ENCODE measurements around the gene PRKRA. TPM values are rescaled to one million over a fixed set of nuclear protein-coding genes. Genes with fewer than 3 reads are reported as not detected.
"Not testable (repeated sequence)": the region's sequence is repeated elsewhere in the genome, so short reads cannot be mapped to it uniquely, and the experiment has no call there.

Gene PRKRA
- total RNA-seq, result 124 and 145 TPM in 2 replicates
- 60.7 TPM for polyA plus RNA-seq (2012)

DNA sequence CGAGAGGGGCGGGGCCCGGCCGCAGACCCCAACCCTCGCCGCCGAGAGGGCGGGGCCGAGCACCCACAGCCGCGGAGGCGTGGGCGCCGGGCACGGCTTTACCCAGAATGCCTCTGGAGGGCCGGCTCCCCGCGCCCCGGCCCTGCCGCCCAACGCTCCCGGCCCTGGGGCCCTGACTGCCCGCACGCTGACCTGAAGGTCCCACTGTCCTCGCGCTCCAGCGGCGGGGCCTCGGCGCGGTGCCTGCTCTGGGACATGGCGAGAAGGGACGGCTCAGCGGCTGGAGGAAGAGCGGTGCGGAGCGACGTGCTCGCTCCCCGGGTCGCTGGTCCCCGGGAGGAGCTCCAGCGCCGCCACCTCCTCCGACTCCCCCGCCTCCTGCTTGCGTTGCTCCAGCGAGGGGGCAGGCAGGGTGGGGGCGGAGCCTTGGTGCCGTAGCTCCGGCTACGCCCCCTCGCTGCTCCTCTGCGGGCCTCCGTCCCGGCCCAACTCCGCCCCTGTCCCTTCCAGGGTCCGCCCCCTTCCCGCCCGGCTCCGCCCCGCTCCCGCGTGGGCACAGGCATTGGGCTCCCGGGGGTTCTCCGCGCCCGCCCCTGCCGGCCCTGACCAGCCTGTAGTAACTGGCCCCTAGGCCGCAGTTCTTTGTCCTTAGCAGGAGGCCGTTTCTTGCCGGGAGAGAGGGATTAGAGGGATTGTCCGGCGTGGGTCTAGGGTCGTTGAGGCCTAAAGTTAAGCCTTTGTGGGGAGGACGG lies at the start of gene PRKRA, which contains the start of gene PJVK:
Gene PRKRA, minus strand, starts transcription at position 402 of the 752 bp plus-strand sequence. Its CDS starts 145 bp downstream, at position 257.
Gene PJVK, plus strand, starts transcription at position 605 of the 752 bp plus-strand sequence. CDS start 2,032 bp downstream, outside the sequence.
- peak; percentile 97 for DNase-seq (ENCODE audit: low read depth)

DNA sequence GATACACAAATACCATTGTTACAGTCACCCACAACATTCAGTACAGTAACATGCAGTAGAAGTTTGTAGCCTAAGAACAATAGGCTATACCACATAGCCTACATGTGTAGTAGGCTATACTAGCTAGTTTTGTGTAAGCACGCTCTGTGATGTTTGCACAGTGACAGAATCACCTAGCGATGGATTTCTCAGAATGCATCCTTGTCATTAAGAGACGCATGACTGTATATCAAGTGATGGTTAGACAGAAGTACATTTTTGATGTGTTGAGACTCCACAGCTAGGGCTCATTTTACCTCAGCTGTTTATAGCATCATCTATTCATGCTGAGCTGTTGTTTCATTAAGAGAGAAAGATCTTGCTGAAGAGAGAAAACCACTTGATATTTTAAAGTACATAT lies 48.7 kb upstream of the PRKRA start:
- no peak for DNase-seq (ENCODE audit: low read depth)

DNA sequence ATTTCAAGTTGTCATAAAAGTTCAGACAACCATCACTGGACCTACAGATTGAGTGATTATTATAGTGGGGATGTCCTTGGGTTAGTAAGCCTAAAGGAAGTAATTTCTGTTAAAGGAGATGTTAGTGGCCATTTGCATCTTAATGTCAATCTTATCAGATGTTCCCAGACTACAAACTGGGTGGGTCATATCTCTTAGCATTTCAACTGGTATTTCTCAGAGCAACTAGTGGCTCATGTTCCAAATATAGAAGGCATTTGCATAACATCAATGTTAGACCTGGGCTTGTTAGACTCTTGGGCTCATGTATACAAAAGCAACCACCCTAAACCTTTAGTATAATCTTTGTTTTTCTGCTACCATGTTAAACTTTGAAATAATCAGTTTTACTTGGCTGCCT lies 47.2 kb upstream of the PRKRA start:
- peak; percentile 49 for DNase-seq (ENCODE audit: low read depth)

DNA sequence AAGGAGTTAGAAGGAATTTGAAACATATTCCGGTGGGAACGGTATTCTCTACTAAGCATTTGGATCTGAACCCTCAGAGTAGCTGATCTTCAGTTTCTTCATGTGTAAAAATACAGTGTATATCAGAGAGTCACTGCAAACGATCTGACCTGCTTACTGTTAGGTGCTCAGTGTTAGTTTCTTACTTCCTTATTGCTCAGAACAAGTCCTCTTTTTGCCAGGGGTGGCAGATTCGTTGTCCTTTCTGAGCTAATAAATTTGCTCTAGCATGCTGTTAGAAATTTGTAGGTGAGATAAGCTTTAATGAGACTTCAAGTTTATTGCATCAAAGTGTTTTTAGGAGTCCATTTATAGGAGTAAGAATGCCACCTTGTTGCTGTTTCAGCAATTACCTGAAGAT lies 45.1 kb upstream of the PRKRA start:
- no peak for DNase-seq (ENCODE audit: low read depth)

DNA sequence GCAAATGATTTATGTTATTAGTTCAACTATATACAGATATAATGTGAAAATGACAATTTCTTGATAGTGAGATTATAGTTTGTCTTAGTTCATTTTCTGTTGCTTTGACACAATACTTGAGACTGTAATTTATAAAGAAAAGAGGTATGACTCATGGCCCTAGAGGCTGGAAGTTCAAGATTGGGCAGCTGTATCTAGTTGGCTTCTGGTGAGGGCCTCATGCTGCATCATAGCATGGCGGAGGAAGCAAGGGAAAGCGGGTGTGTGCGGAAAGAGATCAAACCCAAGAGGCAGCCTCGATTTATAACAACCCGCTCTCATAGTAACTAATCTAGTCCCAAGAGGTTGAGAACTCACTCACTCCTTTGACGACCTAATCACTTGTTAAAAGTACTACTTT lies 40.6 kb upstream of the PRKRA start:
- no peak for DNase-seq (ENCODE audit: low read depth)

DNA sequence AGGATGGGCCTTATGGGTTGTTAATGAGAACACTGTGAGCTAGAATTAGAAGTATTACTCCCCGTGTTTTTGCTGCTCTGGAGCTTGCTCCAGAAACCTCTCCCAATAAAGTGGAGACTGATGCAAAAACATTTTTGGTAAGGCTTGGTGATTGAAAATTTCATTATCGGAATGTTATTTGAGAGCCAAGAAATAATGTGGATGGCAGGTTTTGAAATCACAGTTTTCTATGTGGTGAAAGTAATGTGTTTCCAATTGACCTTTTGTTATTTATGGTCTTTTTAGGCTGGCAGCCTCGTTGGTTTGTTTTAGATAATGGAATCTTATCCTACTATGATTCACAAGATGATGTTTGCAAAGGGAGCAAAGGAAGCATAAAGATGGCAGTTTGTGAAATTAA lies 34.4 kb upstream of the PRKRA start:
- DNase-seq (ENCODE audit: low read depth), result no peak

DNA sequence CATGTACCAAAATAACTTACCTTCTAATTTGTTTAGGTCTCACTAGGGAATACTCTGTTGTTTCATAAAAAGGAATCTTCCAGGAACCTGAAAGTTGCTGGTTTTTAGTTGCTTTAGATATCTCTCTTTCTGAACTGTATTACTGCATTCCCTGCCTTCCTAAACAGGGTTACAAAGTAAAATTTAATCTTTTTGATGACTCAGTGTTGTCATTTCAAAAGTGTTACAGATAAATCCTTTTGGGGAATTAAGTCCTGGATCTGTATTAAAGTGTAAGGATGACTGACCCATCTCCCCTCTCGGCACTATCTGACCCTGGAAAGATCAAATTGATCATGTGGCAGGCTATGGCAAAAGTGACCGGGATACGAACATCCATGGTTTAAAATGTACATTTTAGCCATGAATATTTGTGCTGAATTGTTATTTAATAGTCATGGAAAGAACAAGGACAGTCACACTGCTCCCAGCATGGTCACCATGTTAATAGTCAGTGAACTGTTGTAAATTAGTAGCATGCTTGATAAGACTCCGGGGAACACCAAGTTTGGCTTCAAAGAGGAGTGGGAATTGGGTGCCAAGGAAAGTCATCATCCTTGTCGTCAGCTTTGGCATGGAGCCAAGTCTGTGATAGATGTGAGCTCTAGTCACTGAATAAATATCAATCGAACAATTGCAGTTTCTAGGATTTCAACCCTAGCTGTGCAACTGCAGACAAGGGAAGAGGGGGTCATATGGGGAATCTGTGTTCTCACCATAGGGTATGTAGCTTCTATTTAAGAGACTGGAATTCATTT lies 33.5 kb upstream of the PRKRA start:
- peak; percentile 32 for DNase-seq (ENCODE audit: low read depth)

DNA sequence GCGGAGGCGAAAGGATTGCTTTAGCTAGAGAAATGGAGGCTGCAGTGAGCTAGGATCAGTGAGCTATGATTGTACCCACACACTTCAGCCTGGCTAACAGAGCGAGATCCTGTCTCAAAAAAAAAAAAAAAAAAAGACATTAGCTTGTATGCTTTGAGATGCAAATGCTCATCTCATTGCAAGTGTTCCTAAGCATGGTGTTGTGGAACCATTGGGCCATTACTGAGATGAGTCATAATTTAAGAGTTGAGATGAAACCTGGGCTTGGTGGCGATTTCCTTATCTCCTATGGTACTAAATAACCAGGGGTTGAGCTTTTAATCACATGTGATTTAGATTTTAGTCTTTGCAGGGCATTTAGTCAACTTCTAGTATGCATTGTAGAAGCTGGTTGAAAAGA lies 31.5 kb upstream of the PRKRA start:
- DNase-seq (ENCODE audit: low read depth), result no peak

DNA sequence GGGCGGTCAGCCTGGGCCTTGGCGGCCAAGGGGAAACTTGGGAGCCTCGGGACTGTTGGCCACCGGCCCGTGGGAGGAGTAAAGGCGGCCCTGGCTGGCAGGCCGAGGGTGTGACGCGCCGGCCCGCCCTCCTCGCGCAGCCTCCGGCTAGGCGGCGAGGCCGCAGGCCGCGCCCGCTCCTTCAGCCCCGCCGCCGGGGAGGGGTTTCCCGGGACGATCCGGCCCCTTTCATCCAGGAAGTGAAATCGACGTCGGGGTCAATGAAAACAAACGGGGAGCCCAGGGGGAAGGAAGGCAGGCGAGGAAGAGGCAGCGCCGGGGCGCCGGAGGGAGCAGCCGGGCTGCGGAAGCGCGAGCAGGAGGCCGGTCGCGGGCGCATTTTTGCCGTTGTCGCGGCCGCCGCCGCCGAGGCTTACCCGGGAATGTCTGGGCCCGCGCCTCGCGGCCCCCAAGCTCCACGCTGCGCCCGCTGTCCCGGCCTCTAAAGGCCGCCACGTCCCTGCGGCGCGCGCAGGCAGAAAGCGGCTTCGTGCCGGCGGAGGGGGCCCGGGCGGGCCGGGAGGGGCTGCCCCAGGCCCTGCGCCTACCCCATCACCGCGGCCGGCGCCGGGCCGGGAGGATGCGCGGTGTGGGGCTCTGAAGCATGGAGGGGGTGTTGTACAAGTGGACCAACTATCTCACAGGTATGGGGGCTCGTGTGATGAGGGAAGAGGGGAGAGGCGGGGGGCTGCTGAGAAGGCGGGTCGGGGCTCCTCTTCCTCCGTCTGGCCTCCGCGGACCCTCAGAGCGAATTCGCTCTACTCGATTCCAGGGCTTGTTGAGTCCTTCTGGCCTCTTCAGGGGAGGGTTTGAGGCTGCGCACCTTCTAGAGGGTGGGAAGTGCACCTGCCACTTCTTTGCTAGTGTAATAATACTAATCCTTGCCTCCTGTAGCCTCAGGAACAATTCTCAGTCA lies 29.5 kb upstream of the PRKRA start, which contains the start of gene PLEKHA3:
Gene PLEKHA3, plus strand, starts transcription at position 231 of the 955 bp plus-strand sequence. Its CDS starts 413 bp downstream, at position 644.
- DNase-seq (ENCODE audit: low read depth), result peak; percentile 98

DNA sequence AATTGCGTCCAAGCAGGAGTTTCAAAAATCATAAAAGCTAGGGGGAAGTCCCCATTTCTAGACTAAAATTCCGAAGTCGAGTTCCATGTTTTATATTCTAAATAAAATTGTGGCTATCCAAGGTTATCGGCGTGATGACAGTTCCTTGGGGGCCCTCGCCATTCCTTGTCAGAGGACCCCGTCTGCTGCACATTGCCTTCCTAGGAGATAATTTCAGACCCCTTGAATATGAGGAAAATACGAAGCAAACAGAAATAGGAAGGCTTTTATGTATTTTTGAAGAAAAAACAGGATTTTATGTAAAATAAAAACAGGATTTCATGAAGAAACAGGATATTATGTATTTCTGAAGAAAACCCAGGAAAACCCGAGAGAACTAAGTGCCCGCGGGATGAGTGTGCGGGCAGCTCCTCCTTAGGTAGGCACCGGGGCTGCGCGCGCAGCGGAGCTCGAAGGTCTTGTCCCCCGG lies 28.8 kb upstream of the PRKRA start:
- no peak for DNase-seq (ENCODE audit: low read depth)

DNA sequence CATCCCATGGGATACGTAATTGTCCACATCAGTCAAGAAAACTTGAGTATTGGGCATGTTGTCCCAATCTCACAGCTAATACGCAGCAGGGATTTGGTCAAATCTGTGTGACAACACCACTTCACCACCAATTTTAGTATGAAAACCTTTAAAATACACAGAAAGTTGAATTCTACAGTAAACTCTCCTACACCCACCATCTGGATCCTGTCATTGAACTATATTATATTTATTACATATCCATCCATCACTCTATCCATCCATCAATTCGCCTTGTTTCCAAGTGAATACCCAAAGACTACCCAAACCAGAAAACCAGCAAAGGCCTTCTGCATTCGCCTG lies 28.3 kb upstream of the PRKRA start:
- no peak for DNase-seq (ENCODE audit: low read depth)

DNA sequence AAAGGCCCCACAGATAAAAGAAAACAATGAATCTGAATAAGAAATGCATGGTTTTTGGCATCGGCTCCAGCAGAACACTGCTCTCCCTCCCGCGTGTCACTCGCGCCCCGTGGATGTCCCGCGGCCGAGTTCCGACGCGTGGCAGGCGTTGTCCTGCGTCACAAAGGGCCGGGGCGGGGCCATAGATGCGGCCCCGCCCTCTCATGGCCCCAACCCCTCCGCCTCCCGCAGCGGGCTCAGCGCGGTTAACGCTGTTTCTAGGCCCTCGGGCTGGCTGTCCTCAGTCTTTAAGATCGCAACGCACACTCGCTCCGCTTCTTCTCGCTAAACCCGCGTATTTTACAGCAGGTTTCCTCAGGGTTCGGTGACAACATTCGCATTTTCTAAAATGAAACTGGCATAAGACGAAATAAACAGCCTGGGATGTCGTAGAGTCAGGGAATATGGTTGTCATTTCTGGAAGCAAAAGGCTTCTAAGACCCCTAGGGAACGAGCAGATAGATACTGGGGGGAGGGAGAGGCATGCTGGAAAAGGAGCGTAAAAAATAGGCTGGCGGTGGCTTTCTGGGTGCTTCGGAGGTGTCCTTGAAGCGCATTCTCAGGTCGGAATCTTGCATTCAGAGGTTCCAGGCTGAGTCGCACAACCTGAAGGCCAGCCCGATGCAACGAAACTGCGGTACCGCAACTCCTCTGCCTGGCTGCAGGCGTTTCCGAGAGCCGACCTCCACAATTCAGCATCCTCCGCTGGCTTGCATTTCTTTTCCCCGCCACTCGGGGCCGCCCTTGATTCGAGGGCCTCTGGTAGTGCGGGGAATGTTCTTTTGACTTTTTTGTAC lies 27.7 kb upstream of the PRKRA start, which contains the start of gene FKBP7:
Gene FKBP7, minus strand, starts transcription at position 162 of the 836 bp plus-strand sequence. Its CDS starts 101 bp downstream, at position 61.
- DNase-seq (ENCODE audit: low read depth), result peak; percentile 85

DNA sequence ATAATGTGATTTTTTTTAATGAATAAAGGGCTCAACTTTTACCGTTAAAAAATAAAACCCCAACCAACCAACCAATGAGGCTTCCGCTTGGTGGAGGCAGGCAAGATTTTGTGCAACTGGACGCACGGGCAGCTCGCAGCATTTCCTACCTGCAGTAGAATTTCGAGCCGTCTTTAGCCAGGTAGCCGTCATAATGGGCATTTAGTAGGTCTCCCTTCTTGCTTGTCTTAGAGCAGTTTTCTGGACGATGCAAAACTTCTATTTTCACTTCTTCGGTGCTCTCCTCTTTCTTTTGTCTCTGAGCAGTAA lies 27.1 kb upstream of the PRKRA start:
- DNase-seq (ENCODE audit: low read depth), result no peak

DNA sequence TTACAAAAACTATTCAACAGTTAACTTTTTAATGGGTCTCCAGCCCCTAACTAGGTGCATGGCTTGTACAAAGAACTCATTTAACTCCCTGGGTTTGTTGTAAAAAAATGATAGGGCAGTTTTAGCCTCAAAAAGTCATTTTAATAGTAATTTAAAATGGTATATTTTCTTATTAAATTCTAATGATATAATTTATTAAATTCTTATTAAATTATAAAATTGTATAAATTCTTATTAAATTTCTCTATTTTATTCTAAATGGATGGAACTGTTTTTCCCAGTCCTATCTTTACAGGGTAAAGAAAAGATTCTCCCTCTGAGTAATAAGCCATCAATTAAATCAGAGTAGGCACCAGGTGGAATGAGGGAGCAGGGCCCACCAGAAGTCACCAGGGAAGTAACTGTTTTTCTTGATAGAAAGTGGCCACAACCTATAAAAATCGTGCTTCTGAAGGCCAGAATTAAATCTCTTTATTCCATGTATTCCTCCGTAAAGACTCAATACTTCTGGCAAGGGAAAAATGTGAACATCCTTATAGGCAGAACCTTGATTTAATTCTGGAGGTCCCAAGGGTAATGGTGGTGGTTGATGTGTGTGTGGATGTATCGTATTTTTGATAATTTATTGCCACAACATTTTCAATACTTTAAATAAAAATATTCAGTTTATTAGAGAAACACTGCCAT lies 26.6 kb upstream of the PRKRA start:
- DNase-seq (ENCODE audit: low read depth), result peak; percentile 27

DNA sequence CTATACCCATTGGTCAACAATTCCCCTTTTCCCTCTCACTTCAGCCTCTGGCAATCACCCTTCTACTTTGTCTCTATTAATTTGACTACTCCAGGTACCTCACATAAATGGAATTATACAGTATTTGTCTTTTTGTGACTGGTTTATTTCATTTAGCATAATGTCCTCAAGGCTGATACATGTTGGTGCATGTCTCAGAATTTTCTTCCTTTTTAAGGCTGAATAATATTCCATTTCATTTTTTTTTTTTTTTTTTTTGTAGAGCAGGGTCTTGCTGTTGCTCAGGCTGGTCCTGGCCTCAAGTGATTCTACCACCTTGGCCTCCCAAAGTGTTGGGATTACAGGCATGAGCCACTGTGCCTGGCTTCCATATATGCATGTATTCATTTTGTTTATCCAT lies 25.5 kb upstream of the PRKRA start:
- no peak for DNase-seq (ENCODE audit: low read depth)

DNA sequence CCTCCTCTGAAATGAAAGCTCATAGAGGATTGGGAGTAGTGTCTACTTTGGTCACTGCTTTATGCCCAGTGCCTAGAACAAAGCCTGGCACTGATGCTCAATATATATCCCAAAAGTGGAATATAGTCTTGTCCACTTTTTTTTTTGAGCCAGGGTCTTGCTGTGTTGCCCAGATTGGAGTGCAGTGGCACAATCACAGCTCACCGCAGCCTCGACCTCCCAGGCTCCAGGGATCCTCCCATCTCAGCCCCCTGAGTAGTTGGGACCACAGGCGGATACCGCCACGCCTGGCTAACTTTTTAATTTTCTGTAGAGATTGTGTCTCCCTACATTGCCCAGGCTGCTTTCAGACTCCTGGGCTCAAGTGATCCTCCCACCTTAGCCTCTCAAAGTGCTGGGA lies 23.6 kb upstream of the PRKRA start:
- DNase-seq (ENCODE audit: low read depth), result no peak

DNA sequence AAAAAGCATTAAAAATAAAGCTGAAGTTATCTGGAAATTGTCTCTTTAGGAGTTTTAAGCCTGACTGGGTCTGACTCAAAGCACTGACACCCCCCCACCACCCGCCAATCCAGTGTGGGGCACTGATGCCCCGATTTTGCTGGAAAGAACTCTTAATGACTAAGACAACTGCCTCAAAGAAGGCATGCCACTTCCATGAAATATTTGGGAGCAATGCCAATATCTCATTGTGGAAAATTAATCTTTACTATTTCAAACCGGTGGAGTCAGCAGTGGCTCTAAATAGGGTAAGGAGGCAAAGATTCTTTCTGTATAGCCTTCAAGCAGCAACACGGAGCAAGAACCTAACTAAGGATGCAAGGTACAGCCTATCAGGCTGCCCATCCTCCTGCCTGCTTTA lies 23.0 kb upstream of the PRKRA start:
- DNase-seq (ENCODE audit: low read depth), result peak; percentile 47

DNA sequence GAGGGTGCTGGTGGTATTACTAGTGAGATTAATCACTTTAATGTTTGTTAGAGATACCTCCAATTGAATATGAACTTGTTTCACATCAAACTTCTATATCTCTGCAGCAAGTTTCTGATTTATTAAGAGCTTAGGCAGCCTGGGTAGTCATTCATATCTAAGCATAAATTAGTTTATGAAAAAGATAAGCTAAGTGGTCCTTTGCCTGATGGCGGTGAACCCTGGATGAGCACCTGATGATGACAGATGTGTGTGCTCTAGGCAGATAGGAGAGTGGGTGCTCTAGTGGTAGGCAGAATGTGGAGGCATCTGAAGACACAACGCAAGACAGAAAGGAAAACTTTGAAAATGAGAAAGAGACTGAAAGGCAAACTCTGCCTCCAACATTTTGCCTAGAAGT lies 22.4 kb upstream of the PRKRA start:
- no peak for DNase-seq (ENCODE audit: low read depth)

DNA sequence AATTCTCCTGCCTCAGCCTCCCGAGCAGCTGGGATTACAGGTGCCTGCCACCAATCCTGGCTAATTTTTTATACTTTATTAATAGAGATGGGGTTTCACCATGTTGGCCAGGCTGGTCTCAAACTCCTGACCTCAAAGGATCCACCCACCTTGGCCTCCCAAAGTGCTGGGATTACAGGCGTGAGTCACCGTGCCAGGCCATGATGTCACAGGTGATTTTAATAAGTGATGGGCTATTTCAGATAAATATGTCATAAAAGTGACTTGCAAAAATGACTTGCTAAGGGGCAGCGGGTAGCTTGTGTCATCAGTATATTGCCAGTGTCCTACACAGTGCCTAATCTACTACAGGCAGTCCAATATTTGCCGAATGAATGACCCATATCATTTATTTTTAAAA lies 20.3 kb upstream of the PRKRA start:
- not testable (repeated sequence) for DNase-seq (ENCODE audit: low read depth)

All from myocyte (in vitro differentiated cells).